ENCODE results near the gene SLC26A2. TPM values are rescaled to one million over a fixed set of nuclear protein-coding genes. Genes with fewer than 3 reads are reported as not detected.

Gene SLC26A2
- total and polyA plus RNA-seq, 2 of the 8 experiments (the other 6 are each of a cell fraction or from before 2014, with no cell fraction given), result 3.7 to 11.4 TPM

- TF ChIP-seq TAF7 (optimal IDR thresholded peaks at IDR 0.05; ENCODE audit: borderline replicate concordance, low read depth, low read length), result no peak
Measured at GRCh38 chr5:149993471-149993870, 32.9 kb downstream of the SLC26A2 start (continued).
